ENCODE results near the gene TSPAN3. TPM values are rescaled to one million over a fixed set of nuclear protein-coding genes. Genes with fewer than 3 reads are reported as not detected.

TSPAN3 gene
- total and polyA plus RNA-seq, 2 donors (not counting 3 experiments of a cell fraction or from before 2014, with no cell fraction given), result 215 to 606 TPM

- H3K9me1 ChIP-seq (replicated peaks; ENCODE audit: control insufficient read depth, extremely low read depth, insufficient read depth, low read length), result no peaks in the 10 kb centered on the region
- ChIA-PET CTCF (interaction anchor here (1.0 to 3.3 kb wide), 4 partner anchors 8 to 495 kb away, joined by 3 to 12 read pairs (median 3); no protein-coding TSS in a partner anchor), POLR2A (no interaction called here)
- H3K9me3 ChIP-seq (replicated peaks; ENCODE audit: control insufficient read depth, insufficient read depth, low read length), result no peaks in the 10 kb centered on the region
- H3K9ac ChIP-seq (replicated peaks; ENCODE audit: extremely low read depth, insufficient read depth, low read length), result no peak overlapping the region
- H2AFZ ChIP-seq (ENCODE audit: low read depth, low read length), result no peak overlapping the region
- H3K79me2 ChIP-seq (ENCODE audit: control insufficient read depth, insufficient read depth, low read length), result no peaks in the 10 kb centered on the region
- TF ChIP-seq FOS (IDR thresholded peaks at IDR 0.05; ENCODE audit: borderline replicate concordance, insufficient read depth, low read length) (no peak), MYC (IDR thresholded peaks at IDR 0.05; ENCODE audit: low read depth, low read length) (no peak), POLR2A (IDR thresholded peaks at IDR 0.05; ENCODE audit: low read depth, low read length) (no peak), MAX (IDR thresholded peaks at IDR 0.05; ENCODE audit: insufficient read depth, insufficient read length) (no peak)
- TF ChIP-seq, protein P1, sequence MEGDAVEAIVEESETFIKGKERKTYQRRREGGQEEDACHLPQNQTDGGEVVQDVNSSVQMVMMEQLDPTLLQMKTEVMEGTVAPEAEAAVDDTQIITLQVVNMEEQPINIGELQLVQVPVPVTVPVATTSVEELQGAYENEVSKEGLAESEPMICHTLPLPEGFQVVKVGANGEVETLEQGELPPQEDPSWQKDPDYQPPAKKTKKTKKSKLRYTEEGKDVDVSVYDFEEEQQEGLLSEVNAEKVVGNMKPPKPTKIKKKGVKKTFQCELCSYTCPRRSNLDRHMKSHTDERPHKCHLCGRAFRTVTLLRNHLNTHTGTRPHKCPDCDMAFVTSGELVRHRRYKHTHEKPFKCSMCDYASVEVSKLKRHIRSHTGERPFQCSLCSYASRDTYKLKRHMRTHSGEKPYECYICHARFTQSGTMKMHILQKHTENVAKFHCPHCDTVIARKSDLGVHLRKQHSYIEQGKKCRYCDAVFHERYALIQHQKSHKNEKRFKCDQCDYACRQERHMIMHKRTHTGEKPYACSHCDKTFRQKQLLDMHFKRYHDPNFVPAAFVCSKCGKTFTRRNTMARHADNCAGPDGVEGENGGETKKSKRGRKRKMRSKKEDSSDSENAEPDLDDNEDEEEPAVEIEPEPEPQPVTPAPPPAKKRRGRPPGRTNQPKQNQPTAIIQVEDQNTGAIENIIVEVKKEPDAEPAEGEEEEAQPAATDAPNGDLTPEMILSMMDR (IDR thresholded peaks at IDR 0.05; ENCODE audit: extremely low read depth in 1 of 2, insufficient read depth in 1 of 2, low read depth in 1 of 2, low read length in 2 of 2), result no peak
- H3K4me2 ChIP-seq (ENCODE audit: insufficient read depth, low read length), result no peak overlapping the region
- DNase-seq (ENCODE audit: low read depth, low spot score) (no peak), FAIRE-seq (no peak)
- dilution Hi-C loops (cut with MboI; ENCODE audit: extremely low pct_ligation_motif_present, low sequenced_read_pairs) (no loop called here), intact Hi-C loops (cut with micrococcal nuclease) (no loop called here)
- H4K20me1 ChIP-seq (replicated peaks; ENCODE audit: control insufficient read depth, extremely low read depth, insufficient read depth, low read length), result no peaks in the 10 kb centered on the region
- H3K27me3 ChIP-seq (ENCODE audit: control insufficient read depth in 2 of 2, insufficient read depth in 2 of 2, low read length in 2 of 2), result no peaks in the 10 kb centered on the region
- H3K27ac ChIP-seq (ENCODE audit: insufficient read depth, low read depth, low read length), result no peak overlapping the region
- H3K36me3 ChIP-seq (ENCODE audit: control insufficient read depth in 2 of 2, extremely low read depth in 1 of 2, insufficient read depth in 2 of 2, low read length in 2 of 2), result peaks cover 13 to 18% of the 10 kb centered on the region in 2 experiments
- no peaks in the 10 kb centered on the region for H3K4me1 ChIP-seq (ENCODE audit: control insufficient read depth, extremely low read depth, insufficient read depth, low read length)
- no TSS peak for BruUV-seq (replicated peaks)
- H3K4me3 ChIP-seq (replicated peaks in 1 of 3; ENCODE audit: insufficient read depth in 1 of 3, low read depth in 1 of 3, low read length in 3 of 3), result no peak overlapping the region
These were observed 22.6 kb downstream of the TSPAN3 start for GRCh38 chr15:77048135-77048876.

Data from endothelial cell of umbilical vein (primary cell).